ENCODE measurements around the gene GZF1.
"Not testable (repeated sequence)": the region's sequence is repeated elsewhere in the genome, so short reads cannot be mapped to it uniquely, and the experiment has no call there.

The GZF1 gene

GRCh38 chr20:23335521-23335920 is 26.5 kb upstream of the GZF1 start:
- H3K36me3 ChIP-seq (ENCODE audit: insufficient read depth, low read length): no peaks in the 10 kb centered on the region
- H3K9me3 ChIP-seq (ENCODE audit: control insufficient read depth, insufficient read depth, low read length): no peaks in the 10 kb centered on the region
- 0 out of 2 replicates have a peak, but pooled peaks cover 3% of the 10 kb centered on the region for H3K4me1 ChIP-seq (ENCODE audit: insufficient read depth, low read length)
- H3K9ac ChIP-seq (ENCODE audit: low read depth, low read length): no peak overlapping the region

DNA sequence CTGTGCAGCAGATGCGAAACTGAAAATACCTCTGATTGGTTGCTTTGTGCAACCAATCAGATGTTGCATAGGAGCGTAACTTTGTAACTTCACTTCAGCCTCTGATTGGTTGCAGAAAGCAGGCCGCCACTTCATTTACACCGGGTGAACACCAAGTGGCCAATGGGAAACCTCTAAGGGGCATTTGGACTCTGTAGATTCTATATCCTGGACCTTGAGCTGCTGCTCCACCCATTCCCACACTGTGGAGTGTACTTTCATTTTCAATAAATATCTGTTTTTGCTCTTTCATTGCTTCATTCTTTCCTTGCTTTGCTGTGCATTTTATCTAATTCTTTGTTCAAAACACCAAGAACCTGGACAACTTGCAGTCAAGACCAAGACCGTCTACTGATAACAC is 25.5 kb upstream of the GZF1 start:
- Histone ChIP-seq H3K9ac (ENCODE audit: low read depth, low read length) (no peak overlapping the region), H3K9me3 (ENCODE audit: control insufficient read depth, insufficient read depth, low read length) (no peaks in the 10 kb centered on the region), H3K36me3 (ENCODE audit: insufficient read depth, low read length) (no peaks in the 10 kb centered on the region), H3K4me1 (ENCODE audit: insufficient read depth, low read length) (0 out of 2 replicates have a peak, but pooled peaks cover 3% of the 10 kb centered on the region)

- 0 out of 2 replicates have a peak, but pooled peaks cover 3% of the 10 kb centered on the region for H3K4me1 ChIP-seq (ENCODE audit: insufficient read depth, low read length)
- no peak overlapping the region for H3K9ac ChIP-seq (ENCODE audit: low read depth, low read length)
- no peaks in the 10 kb centered on the region for H3K9me3 ChIP-seq (ENCODE audit: control insufficient read depth, insufficient read depth, low read length)
- H3K36me3 ChIP-seq (ENCODE audit: insufficient read depth, low read length): no peaks in the 10 kb centered on the region
Measured at GRCh38 chr20:23337312-23337711, 24.7 kb upstream of the GZF1 start.

GRCh38 chr20:23339986-23340385 is 22.0 kb upstream of the GZF1 start:
- H3K4me1 ChIP-seq (ENCODE audit: insufficient read depth, low read length): 0 out of 2 replicates have a peak, but pooled peaks cover 3% of the 10 kb centered on the region
- H3K36me3 ChIP-seq (ENCODE audit: insufficient read depth, low read length): no peaks in the 10 kb centered on the region

GRCh38 chr20:23340524-23340923 is 21.5 kb upstream of the GZF1 start:
- H3K36me3 ChIP-seq (ENCODE audit: insufficient read depth, low read length): no peaks in the 10 kb centered on the region
- H3K9me3 ChIP-seq (ENCODE audit: control insufficient read depth, insufficient read depth, low read length): no peaks in the 10 kb centered on the region
- H3K9ac ChIP-seq (ENCODE audit: low read depth, low read length): no peak overlapping the region
- H3K4me1 ChIP-seq (ENCODE audit: insufficient read depth, low read length): 0 out of 2 replicates have a peak, but pooled peaks cover 3% of the 10 kb centered on the region

More at GRCh38 chr20:23339986-23340385, 22.0 kb upstream of the GZF1 start:
- no peak overlapping the region for H3K9ac ChIP-seq (ENCODE audit: low read depth, low read length)
- H3K9me3 ChIP-seq (ENCODE audit: control insufficient read depth, insufficient read depth, low read length): no peaks in the 10 kb centered on the region

- H3K9me3 ChIP-seq (ENCODE audit: control insufficient read depth, insufficient read depth, low read length): no peaks in the 10 kb centered on the region
- 0 out of 2 replicates have a peak, but pooled peaks cover 3% of the 10 kb centered on the region for H3K4me1 ChIP-seq (ENCODE audit: insufficient read depth, low read length)
- H3K9ac ChIP-seq (ENCODE audit: low read depth, low read length): no peak overlapping the region
- H3K36me3 ChIP-seq (ENCODE audit: insufficient read depth, low read length): no peaks in the 10 kb centered on the region
Measured at GRCh38 chr20:23341073-23341472, 20.9 kb upstream of the GZF1 start.

GRCh38 chr20:23343590-23343989 is 18.4 kb upstream of the GZF1 start:
- peaks cover 8% of the 10 kb centered on the region for H3K4me1 ChIP-seq (ENCODE audit: insufficient read depth, low read length)
- H3K36me3 ChIP-seq (ENCODE audit: insufficient read depth, low read length): no peaks in the 10 kb centered on the region
- H3K9ac ChIP-seq (ENCODE audit: low read depth, low read length): no peak overlapping the region
- H3K9me3 ChIP-seq (ENCODE audit: control insufficient read depth, insufficient read depth, low read length): no peaks in the 10 kb centered on the region

GRCh38 chr20:23344336-23344735 is 17.6 kb upstream of the GZF1 start:
- no peaks in the 10 kb centered on the region for H3K36me3 ChIP-seq (ENCODE audit: insufficient read depth, low read length)
- H3K4me1 ChIP-seq (ENCODE audit: insufficient read depth, low read length): peaks cover 15% of the 10 kb centered on the region
- H3K9me3 ChIP-seq (ENCODE audit: control insufficient read depth, insufficient read depth, low read length): no peaks in the 10 kb centered on the region
- no peak overlapping the region for H3K9ac ChIP-seq (ENCODE audit: low read depth, low read length)

DNA sequence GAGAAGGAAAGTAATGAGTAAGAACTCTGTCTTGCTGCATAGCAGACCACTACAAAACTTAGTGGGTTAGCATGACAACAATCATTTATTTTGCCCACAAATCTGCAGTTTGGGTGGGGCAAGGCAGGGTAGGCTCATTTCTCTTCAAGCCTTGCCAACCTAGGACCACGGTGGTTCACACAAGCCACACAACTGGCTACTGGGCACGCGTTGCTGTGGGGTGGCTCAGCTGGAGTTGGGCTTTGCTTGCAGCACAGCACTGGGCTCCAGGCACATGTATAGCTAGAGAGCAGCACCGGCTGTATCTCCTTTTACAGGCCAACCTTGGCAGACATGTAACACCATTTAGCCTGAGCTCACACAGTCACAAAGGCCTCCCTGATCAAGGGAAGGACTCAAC is 16.0 kb upstream of the GZF1 start:
- no peak overlapping the region for H3K9ac ChIP-seq (ENCODE audit: low read depth, low read length)
- H3K9me3 ChIP-seq (ENCODE audit: control insufficient read depth, insufficient read depth, low read length): no peaks in the 10 kb centered on the region
- no peaks in the 10 kb centered on the region for H3K36me3 ChIP-seq (ENCODE audit: insufficient read depth, low read length)
- peaks cover 16% of the 10 kb centered on the region for H3K4me1 ChIP-seq (ENCODE audit: insufficient read depth, low read length)

DNA sequence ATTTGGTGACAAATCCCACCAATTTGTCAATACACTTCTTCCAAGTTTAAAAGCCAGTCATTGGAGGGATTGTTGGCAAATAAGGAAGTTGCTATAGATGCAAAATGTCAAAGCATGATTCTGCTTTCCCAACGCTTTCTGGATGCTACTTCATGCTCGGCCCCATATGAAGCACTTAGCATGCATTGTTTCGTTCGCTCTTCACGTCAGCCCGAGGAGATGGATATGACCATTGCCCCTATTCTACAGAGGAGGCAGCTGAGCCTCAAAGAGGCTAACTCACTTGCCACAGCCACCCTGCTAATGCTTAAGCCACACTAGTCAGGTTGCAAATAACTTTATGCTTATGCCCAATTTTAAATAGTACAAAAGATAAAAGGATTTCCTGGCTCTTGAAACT is 14.2 kb upstream of the GZF1 start:
- Histone ChIP-seq H3K36me3 (ENCODE audit: insufficient read depth, low read length) (no peaks in the 10 kb centered on the region), H3K9me3 (ENCODE audit: control insufficient read depth, insufficient read depth, low read length) (no peaks in the 10 kb centered on the region), H3K4me1 (ENCODE audit: insufficient read depth, low read length) (peaks cover 16% of the 10 kb centered on the region), H3K9ac (ENCODE audit: low read depth, low read length) (no peak overlapping the region)

DNA sequence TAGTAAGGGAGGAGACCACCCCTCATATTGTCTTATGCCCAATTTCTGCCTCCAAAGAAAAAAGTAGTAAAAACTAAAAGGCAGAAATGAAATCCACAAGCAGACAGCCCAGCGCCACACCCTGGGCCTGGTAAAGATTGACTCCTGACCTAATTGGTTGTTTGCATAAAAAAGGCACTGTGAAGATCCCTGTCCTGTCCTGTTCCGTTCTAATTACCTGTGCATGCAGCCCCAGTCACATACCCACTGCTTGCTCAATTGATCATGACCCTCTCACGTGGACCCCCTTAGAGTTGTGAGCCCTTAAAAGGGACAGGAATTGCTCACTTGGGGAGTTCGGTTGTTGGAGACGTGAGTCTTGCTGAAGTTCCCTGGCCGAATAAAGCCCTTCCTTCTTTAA is 13.5 kb upstream of the GZF1 start:
- H3K9me3 ChIP-seq (ENCODE audit: control insufficient read depth, insufficient read depth, low read length); H3K9ac ChIP-seq (ENCODE audit: low read depth, low read length); H3K36me3 ChIP-seq (ENCODE audit: insufficient read depth, low read length): not testable (repeated sequence)
- peaks cover 16% of the 10 kb centered on the region for H3K4me1 ChIP-seq (ENCODE audit: insufficient read depth, low read length)

- peak overlapping the region; percentile 69 for H3K9ac ChIP-seq (ENCODE audit: low read depth, low read length)
Measured at GRCh38 chr20:23349338-23350195, 12.4 kb upstream of the GZF1 start.

GRCh38 chr20:23350196-23350903 is 11.6 kb upstream of the GZF1 start, which contains the start of gene NXT1:
Gene NXT1, plus strand, starts transcription at chr20:23350791. Its CDS starts 3,251 bp downstream, at chr20:23354042.
- Histone ChIP-seq H3K4me1 (ENCODE audit: insufficient read depth, low read length) (peaks cover 16% of the 10 kb centered on the region), H3K36me3 (ENCODE audit: insufficient read depth, low read length) (no peaks in the 10 kb centered on the region), H3K9me3 (ENCODE audit: control insufficient read depth, insufficient read depth, low read length) (no peaks in the 10 kb centered on the region), H3K9ac (ENCODE audit: low read depth, low read length) (peak within 1 kb of the TSS; percentile 69)

More at GRCh38 chr20:23349338-23350195, 12.4 kb upstream of the GZF1 start:
- peaks cover 16% of the 10 kb centered on the region for H3K4me1 ChIP-seq (ENCODE audit: insufficient read depth, low read length)
- H3K9me3 ChIP-seq (ENCODE audit: control insufficient read depth, insufficient read depth, low read length): no peaks in the 10 kb centered on the region
- H3K36me3 ChIP-seq (ENCODE audit: insufficient read depth, low read length): no peaks in the 10 kb centered on the region

DNA sequence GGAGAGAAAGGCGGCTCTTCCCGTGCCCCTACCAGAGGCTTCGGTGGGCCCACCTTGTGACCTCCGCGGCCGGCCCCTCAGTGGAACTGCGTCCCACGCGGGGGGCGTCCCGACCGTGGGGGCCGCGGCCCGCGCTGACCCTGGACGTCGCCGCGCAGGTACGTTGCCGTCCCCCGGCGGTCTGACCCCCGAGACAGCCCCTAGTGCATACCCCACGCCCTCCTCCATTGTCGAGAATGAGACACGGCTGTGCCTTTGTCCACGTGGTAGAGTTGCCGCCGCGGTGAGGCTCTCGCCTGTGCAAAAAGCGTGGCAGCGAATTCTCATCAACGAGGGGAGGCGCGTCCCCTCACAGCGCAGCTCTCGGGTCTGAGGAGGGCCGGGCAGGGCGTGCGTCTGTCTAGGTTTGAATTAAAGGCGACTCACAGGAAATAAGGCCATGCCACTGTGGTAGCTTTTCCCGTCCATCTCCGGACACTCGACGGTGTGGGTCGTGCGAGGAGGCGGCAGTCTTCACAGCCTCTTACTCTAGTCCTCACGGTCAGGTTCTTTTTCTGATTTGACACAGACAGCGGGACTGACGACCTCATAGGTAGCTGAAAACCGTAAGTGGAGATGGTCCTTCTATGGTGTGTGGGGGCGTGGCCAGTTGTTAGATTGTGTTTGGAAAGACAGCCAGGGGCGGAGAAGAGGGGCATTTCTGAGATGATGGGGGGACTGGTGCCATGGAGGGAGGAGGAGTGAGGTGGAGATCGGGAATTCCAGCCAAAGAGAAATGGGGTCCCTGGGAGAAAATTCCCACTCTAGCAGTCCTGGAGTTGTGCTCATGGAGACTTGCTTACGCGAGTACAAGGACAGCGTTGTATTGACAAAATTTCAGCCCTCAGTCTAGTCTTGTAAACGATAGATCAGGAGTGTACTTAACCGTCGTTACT is 10.8 kb upstream of the GZF1 start:
- Histone ChIP-seq H3K36me3 (ENCODE audit: insufficient read depth, low read length) (no peaks in the 10 kb centered on the region), H3K9me3 (ENCODE audit: control insufficient read depth, insufficient read depth, low read length) (no peaks in the 10 kb centered on the region), H3K4me1 (ENCODE audit: insufficient read depth, low read length) (peaks cover 22% of the 10 kb centered on the region), H3K9ac (ENCODE audit: low read depth, low read length) (peak overlapping the region; percentile 69)

Data from ES-I3 (cell line).